ENCODE data around the gene SH3PXD2A. TPM values are rescaled to one million over a fixed set of nuclear protein-coding genes. Genes with fewer than 3 reads are reported as not detected.
A peak's percentile ranks its signal among the peaks of the same experiment; 100 is the strongest.

Gene SH3PXD2A
- total RNA-seq, 1 donor from 2014 or later = 17.3 TPM

DNA sequence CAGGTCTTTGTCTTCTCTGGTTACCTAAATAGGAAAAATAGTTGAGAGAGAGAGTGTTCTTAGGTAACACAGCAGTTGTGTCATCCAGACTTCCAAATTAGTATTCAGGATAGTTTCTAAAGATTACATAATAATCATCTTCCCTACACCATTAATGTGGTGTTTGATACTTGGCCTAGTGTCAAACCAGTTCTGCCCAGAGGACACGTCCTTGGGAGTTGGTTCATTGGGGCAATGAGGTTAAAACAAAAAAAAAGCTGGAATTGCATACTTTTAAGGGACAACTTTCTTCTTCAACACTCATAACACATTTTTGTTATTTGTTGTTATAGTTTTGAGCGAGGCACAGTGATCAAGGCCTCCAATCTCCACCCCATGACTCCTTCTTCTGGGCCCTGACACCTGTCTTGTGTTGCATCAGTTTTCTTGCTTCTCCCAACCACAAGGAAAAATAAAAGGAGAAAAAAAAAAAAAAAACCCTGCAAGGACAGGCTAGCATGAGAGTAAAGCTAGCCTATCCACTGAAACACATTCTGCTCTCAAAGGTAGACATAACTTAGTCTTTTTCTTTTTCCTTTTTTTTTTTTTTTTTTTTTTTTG lies 33.8 kb upstream of the SH3PXD2A start:
- H3K4me2 ChIP-seq (ENCODE audit: low read length) = peak overlapping the region; percentile 69
- H3K36me3 ChIP-seq (ENCODE audit: insufficient read depth, low read length) = peaks cover 10% of the 10 kb centered on the region
- no peak for TF ChIP-seq EZH2 (IDR thresholded peaks at IDR 0.05; ENCODE audit: insufficient read depth, low read length)
- TF ChIP-seq, protein P1, sequence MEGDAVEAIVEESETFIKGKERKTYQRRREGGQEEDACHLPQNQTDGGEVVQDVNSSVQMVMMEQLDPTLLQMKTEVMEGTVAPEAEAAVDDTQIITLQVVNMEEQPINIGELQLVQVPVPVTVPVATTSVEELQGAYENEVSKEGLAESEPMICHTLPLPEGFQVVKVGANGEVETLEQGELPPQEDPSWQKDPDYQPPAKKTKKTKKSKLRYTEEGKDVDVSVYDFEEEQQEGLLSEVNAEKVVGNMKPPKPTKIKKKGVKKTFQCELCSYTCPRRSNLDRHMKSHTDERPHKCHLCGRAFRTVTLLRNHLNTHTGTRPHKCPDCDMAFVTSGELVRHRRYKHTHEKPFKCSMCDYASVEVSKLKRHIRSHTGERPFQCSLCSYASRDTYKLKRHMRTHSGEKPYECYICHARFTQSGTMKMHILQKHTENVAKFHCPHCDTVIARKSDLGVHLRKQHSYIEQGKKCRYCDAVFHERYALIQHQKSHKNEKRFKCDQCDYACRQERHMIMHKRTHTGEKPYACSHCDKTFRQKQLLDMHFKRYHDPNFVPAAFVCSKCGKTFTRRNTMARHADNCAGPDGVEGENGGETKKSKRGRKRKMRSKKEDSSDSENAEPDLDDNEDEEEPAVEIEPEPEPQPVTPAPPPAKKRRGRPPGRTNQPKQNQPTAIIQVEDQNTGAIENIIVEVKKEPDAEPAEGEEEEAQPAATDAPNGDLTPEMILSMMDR (IDR thresholded peaks at IDR 0.05; ENCODE audit: insufficient read depth, low read depth, low read length) = no peak
- no peak overlapping the region for H2AFZ ChIP-seq (ENCODE audit: low read depth, low read length)
- FAIRE-seq (no peak), DNase-seq (ENCODE audit: low read depth) (no peak)
- no peak overlapping the region for H3K4me3 ChIP-seq (ENCODE audit: insufficient read depth, low read depth, low read length)
- no peaks in the 10 kb centered on the region for H3K79me2 ChIP-seq (ENCODE audit: insufficient read depth, low read length)
- H3K27me3 Mint-ChIP-seq (ENCODE audit: low read depth, unreplicated experiment) = no peaks in the 10 kb centered on the region
- H4K20me1 ChIP-seq (ENCODE audit: insufficient read depth, low read length) = peaks cover 4% of the 10 kb centered on the region
- H3K27me3 ChIP-seq (ENCODE audit: insufficient read depth, low read length) = no peaks in the 10 kb centered on the region
- H3K4me1 ChIP-seq (ENCODE audit: insufficient read depth, low read length) = peaks cover 23% of the 10 kb centered on the region
- peaks cover 7% of the 10 kb centered on the region for H3K36me3 Mint-ChIP-seq (ENCODE audit: low read depth, unreplicated experiment)
- H3K4me3 Mint-ChIP-seq (ENCODE audit: unreplicated experiment) = no peak overlapping the region
- H3K4me1 Mint-ChIP-seq (ENCODE audit: low read depth, unreplicated experiment) = peaks cover 23% of the 10 kb centered on the region
- H3K9ac ChIP-seq (ENCODE audit: low read length) = peak overlapping the region; percentile 39
- no peaks in the 10 kb centered on the region for H3K9me3 Mint-ChIP-seq (ENCODE audit: unreplicated experiment)
- peak overlapping the region; percentile 51 for H3K27ac ChIP-seq (ENCODE audit: low read depth, low read length)
- peak overlapping the region; percentile 84 for H3K27ac Mint-ChIP-seq (ENCODE audit: unreplicated experiment)
- H3K9me3 ChIP-seq (ENCODE audit: insufficient read depth, low read depth, low read length) = no peaks in the 10 kb centered on the region

DNA sequence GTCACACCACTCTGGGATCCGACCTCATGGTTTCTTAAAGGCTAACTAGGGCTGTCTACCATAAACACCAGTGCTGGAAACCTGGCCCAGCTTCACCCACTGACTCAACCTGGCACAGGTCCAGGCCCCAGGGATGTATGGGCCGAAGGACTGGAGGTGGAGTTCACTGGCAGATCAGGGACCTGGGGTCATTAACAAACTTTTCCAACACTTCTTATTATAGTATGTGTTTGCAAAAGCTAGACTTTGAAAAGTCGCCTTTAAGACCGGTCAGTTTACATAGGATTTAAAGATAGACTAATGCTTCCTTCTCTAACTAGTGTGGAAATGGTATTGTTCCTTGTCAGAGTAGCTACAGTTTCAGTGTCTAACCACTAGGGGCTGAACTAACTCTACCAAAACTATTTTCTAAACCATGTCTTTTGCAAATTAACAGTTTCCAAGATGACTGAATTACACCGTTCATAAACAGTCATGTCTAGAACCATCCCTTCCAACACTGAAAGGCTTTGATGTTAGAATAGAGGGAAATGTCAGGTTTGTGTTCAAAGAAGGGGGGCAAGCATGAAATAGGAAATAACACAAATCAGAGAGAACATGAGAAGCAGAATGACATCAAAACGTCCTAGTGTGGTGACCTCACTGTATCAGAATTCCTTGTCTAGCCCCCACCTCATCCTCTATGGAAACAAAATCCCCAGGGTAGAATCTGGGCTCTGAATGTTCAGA lies 32.9 kb upstream of the SH3PXD2A start:
- no peaks in the 10 kb centered on the region for H3K27me3 Mint-ChIP-seq (ENCODE audit: low read depth, unreplicated experiment)
- H3K4me3 ChIP-seq (ENCODE audit: insufficient read depth, low read depth, low read length) = no peak overlapping the region
- H3K9ac ChIP-seq (ENCODE audit: low read length) = peak overlapping the region; percentile 39
- no peaks in the 10 kb centered on the region for H3K9me3 Mint-ChIP-seq (ENCODE audit: unreplicated experiment)
- peak overlapping the region; percentile 51 for H3K27ac ChIP-seq (ENCODE audit: low read depth, low read length)
- peaks cover 4% of the 10 kb centered on the region for H4K20me1 ChIP-seq (ENCODE audit: insufficient read depth, low read length)
- peak; percentile 84 for FAIRE-seq
- H3K4me1 ChIP-seq (ENCODE audit: insufficient read depth, low read length) = peaks cover 23% of the 10 kb centered on the region
- TF ChIP-seq, protein P1 (IDR thresholded peaks at IDR 0.05; ENCODE audit: insufficient read depth, low read depth, low read length) = peak; percentile 99
- TF ChIP-seq EZH2 (IDR thresholded peaks at IDR 0.05; ENCODE audit: insufficient read depth, low read length) = no peak
- peak overlapping the region; percentile 84 for H3K27ac Mint-ChIP-seq (ENCODE audit: unreplicated experiment)
- H3K4me2 ChIP-seq (ENCODE audit: low read length) = peak overlapping the region; percentile 69
- peaks cover 19% of the 10 kb centered on the region for H3K4me1 Mint-ChIP-seq (ENCODE audit: low read depth, unreplicated experiment)
- peak; percentile 81 for DNase-seq (ENCODE audit: low read depth)
- H3K27me3 ChIP-seq (ENCODE audit: insufficient read depth, low read length) = no peaks in the 10 kb centered on the region
- no peak overlapping the region for H3K4me3 Mint-ChIP-seq (ENCODE audit: unreplicated experiment)
- no peaks in the 10 kb centered on the region for H3K9me3 ChIP-seq (ENCODE audit: insufficient read depth, low read depth, low read length)
- peaks cover 10% of the 10 kb centered on the region for H3K36me3 ChIP-seq (ENCODE audit: insufficient read depth, low read length)
- no peaks in the 10 kb centered on the region for H3K79me2 ChIP-seq (ENCODE audit: insufficient read depth, low read length)
- H3K36me3 Mint-ChIP-seq (ENCODE audit: low read depth, unreplicated experiment) = peaks cover 7% of the 10 kb centered on the region
- peak overlapping the region; percentile 37 for H2AFZ ChIP-seq (ENCODE audit: low read depth, low read length)

DNA sequence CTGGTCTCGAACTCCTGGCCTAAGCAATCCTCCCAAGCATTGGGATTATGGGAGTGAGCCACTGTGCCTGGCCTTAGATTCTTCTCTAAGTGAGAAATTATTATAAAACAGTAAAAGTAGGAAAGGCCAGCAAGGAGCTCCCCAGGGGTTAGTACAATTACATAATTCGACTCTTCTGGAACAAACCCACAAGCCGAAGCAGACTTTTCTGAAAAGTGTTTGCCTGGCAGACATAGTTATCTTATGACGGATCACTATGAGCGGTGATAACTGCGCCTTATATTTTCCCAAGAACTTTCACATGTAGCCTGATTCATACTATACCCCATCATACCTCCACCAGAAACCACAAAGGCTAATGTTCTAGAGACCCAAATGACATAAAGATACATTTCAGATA lies 30.2 kb upstream of the SH3PXD2A start:
- H3K36me3 ChIP-seq (ENCODE audit: insufficient read depth, low read length) = peaks cover 4% of the 10 kb centered on the region
- no peak overlapping the region for H3K4me2 ChIP-seq (ENCODE audit: low read length)
- peaks cover 23% of the 10 kb centered on the region for H3K4me1 ChIP-seq (ENCODE audit: insufficient read depth, low read length)
- peaks cover 4% of the 10 kb centered on the region for H4K20me1 ChIP-seq (ENCODE audit: insufficient read depth, low read length)
- no peak overlapping the region for H3K9ac ChIP-seq (ENCODE audit: low read length)
- H3K27ac ChIP-seq (ENCODE audit: low read depth, low read length) = peak overlapping the region; percentile 30
- H3K27me3 Mint-ChIP-seq (ENCODE audit: low read depth, unreplicated experiment) = no peaks in the 10 kb centered on the region
- no peak overlapping the region for H2AFZ ChIP-seq (ENCODE audit: low read depth, low read length)
- no peak for TF ChIP-seq EZH2 (IDR thresholded peaks at IDR 0.05; ENCODE audit: insufficient read depth, low read length)
- TF ChIP-seq, protein P1 (IDR thresholded peaks at IDR 0.05; ENCODE audit: insufficient read depth, low read depth, low read length) = no peak
- H3K79me2 ChIP-seq (ENCODE audit: insufficient read depth, low read length) = no peaks in the 10 kb centered on the region
- no peak for FAIRE-seq
- peak; percentile 66 for DNase-seq (ENCODE audit: low read depth)
- H3K9me3 ChIP-seq (ENCODE audit: insufficient read depth, low read depth, low read length) = no peaks in the 10 kb centered on the region
- H3K9me3 Mint-ChIP-seq (ENCODE audit: unreplicated experiment) = no peaks in the 10 kb centered on the region
- H3K36me3 Mint-ChIP-seq (ENCODE audit: low read depth, unreplicated experiment) = peaks cover 4% of the 10 kb centered on the region
- H3K27me3 ChIP-seq (ENCODE audit: insufficient read depth, low read length) = no peaks in the 10 kb centered on the region
- no peak overlapping the region for H3K4me3 Mint-ChIP-seq (ENCODE audit: unreplicated experiment)
- H3K4me1 Mint-ChIP-seq (ENCODE audit: low read depth, unreplicated experiment) = peaks cover 19% of the 10 kb centered on the region
- H3K27ac Mint-ChIP-seq (ENCODE audit: unreplicated experiment) = no peak overlapping the region
- H3K4me3 ChIP-seq (ENCODE audit: insufficient read depth, low read depth, low read length) = no peak overlapping the region
